SK-N-SH treated with all-trans-retinoic acid at 6 μM for 48 hours (cell line): ENCODE results near the gene LPGAT1.

ENCODE experiments used
- ARNTL ChIP-seq: fragments of 450-650 bp; formaldehyde crosslinking; IDR thresholded peaks from 2 replicates; pipeline ENCODE4 v1.5.0; 2020; ENCODE audit warnings: low read depth, mild to moderate bottlenecking, moderate library complexity, borderline replicate concordance
- PATZ1 ChIP-seq: fragments of 250-450 bp; sonication (Bioruptor Pico); IDR thresholded peaks from 2 replicates; pipeline ENCODE4 v1.8.0; 2020; ENCODE audit warnings: mild to moderate bottlenecking, moderate library complexity, borderline replicate concordance
- POU6F1 ChIP-seq: fragments of 250-450 bp; sonication (Bioruptor Pico); IDR thresholded peaks from 2 replicates; pipeline ENCODE4 v1.8.0; 2021; ENCODE audit warnings: low read depth, mild to moderate bottlenecking, moderate library complexity, borderline replicate concordance
- RARB ChIP-seq: fragments of 250-450 bp; sonication (Bioruptor Pico); IDR thresholded peaks from 2 replicates; pipeline ENCODE4 v1.8.0; 2021; ENCODE audit warnings: mild to moderate bottlenecking, moderate library complexity
- ZFP30 ChIP-seq: fragments of 450-650 bp; formaldehyde crosslinking; IDR thresholded peaks from 2 replicates; pipeline ENCODE4 v1.5.0; 2022; ENCODE audit warnings: mild to moderate bottlenecking, moderate library complexity

GRCh38 chr1:211876851-211877590 is 46.5 kb upstream of the LPGAT1 start:
- TF ChIP-seq PATZ1 (CRISPR knock-in tag) (no peak), ZFP30 (no peak), POU6F1 (CRISPR knock-in tag) (no peak), RARB (CRISPR knock-in tag) (no peak), ARNTL (CRISPR knock-in tag) (no peak)
